Retinal pigment epithelial cell (primary cell): ENCODE measurements around the gene GNG13.

ENCODE experiments used
- DNase-seq: peaks from one replicate; pipeline ENCODE4 v3.0.0-alpha.2; 2010; ENCODE audit warnings: low read depth
- H3K4me3 ChIP-seq: 2 replicates; pipeline ENCODE4 v1.5.1; 2011; ENCODE audit warnings: mild to moderate bottlenecking, low read length, control low read depth, moderate library complexity
- CTCF ChIP-seq: conservative IDR thresholded peaks from 2 replicates; pipeline ENCODE4 v1.5.1; 2011; ENCODE audit warnings: low read depth, low read length, control low read depth, inconsistent platforms

GNG13 gene

DNA sequence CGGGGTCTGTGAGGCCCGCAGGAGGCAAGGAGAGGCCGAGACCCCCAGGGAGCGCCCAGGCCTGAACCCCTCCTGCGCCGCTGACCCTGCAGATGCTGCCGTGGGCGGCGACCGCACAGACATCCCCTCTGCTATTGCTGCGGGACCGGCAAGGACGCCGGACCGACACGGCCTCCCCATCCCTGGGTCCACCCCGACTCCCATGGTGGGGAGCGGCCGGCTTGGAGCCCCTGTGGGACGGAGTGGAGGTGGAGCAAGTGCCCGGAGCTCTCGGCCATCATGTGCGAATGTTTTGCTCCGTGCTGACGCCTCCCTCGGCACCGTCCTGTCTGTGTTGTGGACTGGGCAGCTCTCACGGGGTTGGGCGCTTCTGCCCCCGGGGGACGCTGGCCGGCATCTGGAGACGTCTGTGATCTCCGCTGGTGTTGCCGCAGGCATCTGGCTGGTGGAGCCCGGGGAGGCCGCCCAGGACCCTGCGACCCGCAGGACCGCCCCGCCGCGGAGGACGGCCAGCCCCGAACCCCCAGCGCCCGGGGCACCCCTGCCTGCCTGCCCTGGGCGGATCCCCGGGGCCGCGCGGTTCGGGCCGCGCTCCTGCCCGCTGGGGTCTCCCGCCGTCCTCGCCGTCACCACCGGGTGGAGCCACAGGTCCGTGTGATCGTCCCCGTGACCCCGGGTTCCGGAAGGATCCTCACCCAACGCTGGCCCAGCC, 12.8 kb upstream of the GNG13 start:
- H3K4me3 ChIP-seq = no peak overlapping the region
- no peak for DNase-seq
- TF ChIP-seq CTCF = peak; percentile 59

DNA sequence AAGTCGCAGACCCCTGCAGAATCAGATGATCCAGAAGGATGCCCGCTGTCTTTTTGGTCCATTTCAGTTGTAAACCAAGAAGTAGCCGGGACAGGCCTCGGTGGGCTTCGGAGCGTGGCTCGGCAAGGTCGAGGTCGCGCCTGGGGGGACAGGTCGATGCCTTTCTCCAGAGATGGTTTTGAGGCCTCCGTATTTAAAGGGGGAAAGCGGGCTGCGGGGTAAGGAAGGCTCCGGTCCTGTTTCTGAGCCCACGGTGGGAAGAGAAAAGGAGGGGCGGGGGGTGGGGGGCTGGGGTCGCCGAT, 7.5 kb upstream of the GNG13 start:
- peak overlapping the region; percentile 55 for H3K4me3 ChIP-seq
- TF ChIP-seq CTCF = no peak
- DNase-seq = no peak

- no peak for TF ChIP-seq CTCF
- peak; percentile 61 for DNase-seq
- peak overlapping the region; percentile 76 for H3K4me3 ChIP-seq
Measured at GRCh38 chr16:807347-808084, 7.0 kb upstream of the GNG13 start.

- no peak for DNase-seq
- H3K4me3 ChIP-seq = no peak overlapping the region
- TF ChIP-seq CTCF = no peak
Measured at GRCh38 chr16:805474-805873, 4.9 kb upstream of the GNG13 start.

GRCh38 chr16:804193-805048, 3.9 kb upstream of the GNG13 start:
- H3K4me3 ChIP-seq = no peak overlapping the region
- no peak for DNase-seq
- no peak for TF ChIP-seq CTCF

- no peak overlapping the region for H3K4me3 ChIP-seq
- no peak for TF ChIP-seq CTCF
- no peak for DNase-seq
Measured at GRCh38 chr16:803754-804080, 3.2 kb upstream of the GNG13 start.
